Endometrial microvascular endothelial cells (primary cell): Measurements from ENCODE around the gene SIL1. TPM values are rescaled to one million over a fixed set of nuclear protein-coding genes. Genes with fewer than 3 reads are reported as not detected.
"Not testable (repeated sequence)": the region's sequence is repeated elsewhere in the genome, so short reads cannot be mapped to it uniquely, and the experiment has no call there.

Experiments used
- in situ Hi-C: cut with HindIII; loops from 2 replicates; pipeline ENCODE4 v1.10.0; 2017; ENCODE audit warnings: low sequenced_read_pairs, low pct_unique_long_range_greater_than_20kb; ENCODE audit errors: inconsistent ontology term
- total RNA-seq: library from RNA; depleted of rRNA; stranded (reverse); fragments of >200 nt; gene quantifications from one replicate; pipeline ENCODE4 v1.2.3, GENCODE V29; 2015; ENCODE audit errors: inconsistent ontology term

SIL1 gene
- total RNA-seq, 1 donor from 2014 or later, result 42.6 TPM

GRCh38 chr5:138927544-138927943 lies 270.6 kb downstream of the SIL1 start:
- in situ Hi-C loops, result no loop called here

GRCh38 chr5:138926688-138927448 lies 271.3 kb downstream of the SIL1 start:
- in situ Hi-C loops, result no loop called here

DNA sequence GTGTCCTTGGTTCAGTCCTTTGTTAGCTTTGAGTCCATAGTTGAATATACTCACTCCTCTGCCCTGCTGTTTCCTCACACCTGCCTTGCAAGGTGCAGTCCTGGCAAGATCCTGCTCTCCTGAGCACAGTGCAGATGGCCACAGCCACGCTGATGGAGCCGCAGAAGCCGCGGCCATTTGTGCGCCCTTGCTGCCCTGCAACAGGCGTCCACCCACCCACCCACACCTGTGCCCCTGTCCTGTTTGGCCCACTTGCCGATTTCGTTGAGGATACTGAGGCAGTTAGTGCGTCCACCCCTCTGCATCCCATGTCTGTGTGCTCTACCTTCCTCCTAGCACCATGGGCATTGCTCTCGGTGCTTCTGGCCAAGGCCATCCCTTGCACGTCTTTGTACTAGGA lies 271.9 kb downstream of the SIL1 start:
- in situ Hi-C loops, result no loop called here

DNA sequence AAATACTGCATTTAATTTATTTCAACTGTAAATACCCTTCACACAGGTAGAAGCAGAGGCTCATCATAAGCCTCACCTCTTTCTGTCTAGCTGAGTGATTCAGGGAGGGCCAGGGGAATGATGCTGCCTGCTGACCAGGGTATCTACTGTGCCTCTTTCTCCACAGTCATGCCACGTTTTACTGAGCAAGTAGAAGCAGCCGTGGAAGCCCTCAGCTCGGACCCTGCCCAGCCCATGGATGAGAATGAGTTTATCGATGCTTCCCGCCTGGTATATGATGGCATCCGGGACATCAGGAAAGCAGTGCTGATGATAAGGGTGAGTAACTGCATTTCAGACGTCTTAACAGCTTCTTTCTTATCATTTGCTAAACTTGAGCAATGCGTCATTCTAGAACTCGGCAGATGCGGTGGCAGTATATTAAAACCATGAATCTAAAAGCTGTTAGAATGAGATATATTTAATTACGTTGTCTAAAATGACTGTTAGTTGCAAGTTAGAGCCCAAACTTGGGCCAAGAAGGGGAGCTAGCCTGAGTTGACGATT lies 273.0 kb downstream of the SIL1 start:
- in situ Hi-C loops, result no loop called here

GRCh38 chr5:138922494-138922893 lies 275.7 kb downstream of the SIL1 start:
- in situ Hi-C loops, result no loop called here

DNA sequence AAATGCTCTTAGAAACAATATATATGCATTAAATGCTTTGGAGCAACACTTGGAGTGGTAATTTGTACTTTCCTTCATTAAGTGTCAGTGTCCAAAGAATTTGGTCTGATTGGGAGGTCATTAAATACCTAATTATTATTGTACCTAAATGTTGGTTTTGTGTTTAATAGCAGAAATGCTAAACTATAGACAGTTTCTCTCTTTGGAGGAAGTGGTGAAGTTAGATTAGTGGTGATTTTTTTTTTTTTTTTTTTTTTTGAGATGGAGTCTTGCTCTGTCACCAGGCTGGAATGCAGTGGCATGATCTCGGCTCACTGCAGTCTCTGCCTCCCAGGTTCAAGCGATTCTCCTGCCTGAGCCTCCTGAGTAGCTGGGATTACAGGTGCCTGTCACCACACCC lies 276.8 kb downstream of the SIL1 start:
- in situ Hi-C loops, result not testable (repeated sequence)

DNA sequence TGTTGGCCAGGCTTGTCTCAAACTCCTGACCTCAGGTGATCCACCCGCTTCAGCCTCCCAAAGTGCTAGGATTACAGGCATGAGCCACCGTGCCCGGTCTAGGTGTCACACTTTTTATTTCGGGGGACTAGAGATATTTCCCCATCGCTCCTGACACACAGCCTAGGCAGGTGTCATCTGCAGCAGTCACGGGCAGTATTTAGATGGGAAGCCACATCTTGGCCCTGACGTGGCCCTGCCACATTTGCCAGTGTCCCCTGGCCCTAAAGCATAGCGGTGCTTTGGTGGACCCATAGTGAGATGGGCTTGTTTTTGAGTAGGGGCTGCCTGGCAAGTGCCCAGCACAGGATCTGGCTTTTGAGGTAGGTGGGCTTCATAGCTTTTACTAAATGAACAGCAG lies 278.0 kb downstream of the SIL1 start:
- in situ Hi-C loops, result no loop called here

DNA sequence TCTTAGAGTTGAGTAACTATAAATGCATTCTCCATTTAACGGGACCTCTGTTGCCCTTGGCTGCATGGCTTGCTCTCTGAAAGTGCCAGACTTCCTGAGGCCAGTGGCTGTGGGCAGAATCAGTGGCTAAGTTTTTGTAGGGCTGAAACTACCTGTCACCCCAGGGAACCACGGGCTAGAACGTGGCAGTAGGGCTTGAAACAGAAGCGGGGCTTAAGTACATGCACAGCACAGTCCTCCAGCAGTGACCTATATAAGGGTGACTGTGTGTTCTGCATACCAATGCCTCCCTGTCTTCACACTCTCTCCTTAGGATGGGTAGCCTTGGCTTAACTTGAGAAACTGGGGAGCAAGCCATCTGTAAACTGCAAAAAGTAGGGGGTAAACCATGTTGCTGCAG lies 279.5 kb downstream of the SIL1 start:
- in situ Hi-C loops, result no loop called here

GRCh38 chr5:138914338-138914737 lies 283.8 kb downstream of the SIL1 start:
- in situ Hi-C loops, result no loop called here

DNA sequence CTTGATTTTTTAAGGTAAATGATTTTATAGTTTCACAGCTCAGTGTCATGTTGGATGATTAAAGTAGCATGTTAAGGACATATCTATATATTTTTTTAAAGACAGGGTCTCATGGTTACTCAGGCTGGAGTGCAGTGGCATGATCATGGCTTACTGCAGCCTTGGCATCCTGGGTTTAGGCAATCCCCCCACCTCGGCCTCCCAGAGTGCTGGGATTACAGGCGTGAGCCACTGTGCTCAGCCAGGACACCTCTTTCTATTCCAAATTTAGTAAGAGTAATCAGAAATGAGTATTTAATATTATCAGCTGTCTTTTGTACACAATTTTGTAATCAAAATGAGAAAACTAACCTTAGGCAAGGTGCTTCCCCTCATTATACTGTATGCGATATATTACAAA lies 284.4 kb downstream of the SIL1 start:
- in situ Hi-C loops, result no loop called here

- in situ Hi-C loops, result no loop called here
Measured at GRCh38 chr5:138912093-138912492, 286.1 kb downstream of the SIL1 start.

DNA sequence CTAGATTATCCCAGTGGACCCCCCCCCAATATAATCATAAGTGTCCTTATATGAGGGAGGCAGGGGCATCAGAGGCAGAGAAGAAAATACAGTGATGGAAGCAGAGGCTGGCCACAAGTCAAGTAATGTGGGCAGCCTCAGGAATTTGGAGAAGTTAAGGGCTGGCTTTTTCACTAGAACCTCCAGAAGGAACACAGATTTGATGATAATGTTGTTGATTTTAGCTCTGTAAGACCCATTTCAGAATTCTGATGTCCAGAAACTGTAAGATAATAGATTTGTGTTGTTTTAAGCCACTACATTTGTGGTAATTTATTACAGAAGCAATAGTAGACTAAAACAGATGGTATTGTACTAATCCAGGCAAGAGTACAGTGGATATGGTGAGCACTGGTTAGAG lies 286.7 kb downstream of the SIL1 start:
- in situ Hi-C loops, result no loop called here

DNA sequence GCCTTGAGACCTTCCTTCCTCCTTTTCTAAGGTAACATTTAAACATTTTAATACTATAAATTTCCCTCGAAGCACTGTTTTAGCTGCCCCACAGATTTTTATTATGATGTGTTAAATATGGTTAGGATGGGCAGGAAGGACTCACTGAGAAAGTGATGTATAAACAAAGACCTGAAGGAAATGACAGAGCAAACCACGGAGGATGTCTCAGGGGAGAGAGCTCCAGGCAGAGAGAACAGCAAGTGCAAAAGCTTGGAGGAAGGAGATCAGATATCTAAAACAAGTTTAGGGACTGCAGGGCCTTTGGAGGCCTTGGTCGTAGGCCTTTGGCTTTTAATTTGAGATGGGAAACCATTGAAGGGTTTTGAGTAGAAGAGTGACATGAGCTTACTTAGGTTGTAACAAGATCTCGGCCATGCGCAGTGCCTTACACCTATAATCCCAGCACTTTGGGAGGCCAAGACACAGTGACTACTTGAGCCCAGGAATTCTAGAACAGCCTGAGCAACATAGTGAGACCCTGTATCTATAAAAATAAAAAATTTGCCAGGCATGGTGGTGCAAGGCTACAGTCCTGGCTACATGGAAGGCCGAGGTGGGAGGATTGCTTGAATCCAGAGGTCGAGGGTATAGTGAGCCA lies 287.5 kb downstream of the SIL1 start:
- in situ Hi-C loops, result no loop called here

- in situ Hi-C loops, result no loop called here
Measured at GRCh38 chr5:138909734-138910133, 288.4 kb downstream of the SIL1 start.

DNA sequence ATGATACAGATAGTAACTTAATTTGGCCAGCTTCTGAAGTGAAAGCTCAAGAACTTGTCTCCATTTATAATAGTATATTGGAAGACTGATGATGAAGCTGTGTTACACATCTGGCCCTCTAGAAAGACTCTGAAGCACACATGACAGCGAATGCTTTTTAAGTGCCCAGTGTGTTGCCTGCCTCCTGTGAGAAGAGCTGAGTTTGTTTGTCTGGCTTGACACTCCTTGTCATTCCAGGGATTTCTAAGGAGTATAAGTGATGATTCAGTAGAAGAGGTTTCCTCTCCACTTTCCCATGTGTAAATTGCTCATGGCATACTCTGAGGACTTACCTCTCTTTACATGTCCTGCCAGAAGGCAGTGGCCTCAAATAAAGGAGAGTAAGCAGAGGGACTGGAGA lies 292.6 kb downstream of the SIL1 start:
- in situ Hi-C loops, result no loop called here

GRCh38 chr5:138903130-138903775 lies 294.9 kb downstream of the SIL1 start:
- in situ Hi-C loops, result no loop called here

- in situ Hi-C loops, result no loop called here
Measured at GRCh38 chr5:138901716-138902115, 296.5 kb downstream of the SIL1 start.

GRCh38 chr5:138900281-138900965 lies 297.7 kb downstream of the SIL1 start:
- in situ Hi-C loops, result no loop called here

- in situ Hi-C loops, result no loop called here
Measured at GRCh38 chr5:138898742-138899141, 299.4 kb downstream of the SIL1 start.
